Activated CD8-positive, alpha-beta T cell treated with anti-CD3 and anti-CD28 coated beads for 36 hours (primary cell): ENCODE measurements around the gene PLCL1. TPM values are rescaled to one million over a fixed set of nuclear protein-coding genes. Genes with fewer than 3 reads are reported as not detected.

Experiments used
- ATAC-seq: fragments of 200-7000 bp; cut with Tn5 transposase; one replicate; pipeline ENCODE4 v1.10.0; 2021; ENCODE audit warnings: mild to moderate bottlenecking, moderate library complexity
- CTCF ChIA-PET: fragments of 350-600 bp; sonication (Branson Sonifier 250); formaldehyde crosslinking; loops from one replicate; lab custom pipeline; 2021; ENCODE audit warnings: antibody characterized with exemption; lab: Charles Lee
- POLR2A ChIA-PET: fragments of 350-600 bp; sonication (Branson Sonifier 250); formaldehyde crosslinking; loops from one replicate; lab custom pipeline; 2021; ENCODE audit warnings: antibody characterized with exemption; lab: Charles Lee
- DNase-seq: peaks from one replicate; pipeline ENCODE4 v3.0.0-alpha.2; 2020
- H3K27ac Mint-ChIP-seq: one replicate; pipeline ENCODE4 v1.8.0; 2021; ENCODE audit warnings: mild to moderate bottlenecking, mixed read lengths
- H3K27me3 Mint-ChIP-seq: one replicate; pipeline ENCODE4 v1.8.0; 2021; ENCODE audit warnings: mixed read lengths
- H3K36me3 Mint-ChIP-seq: one replicate; pipeline ENCODE4 v1.8.0; 2021; ENCODE audit warnings: low read depth, mixed read lengths
- H3K4me1 Mint-ChIP-seq: one replicate; pipeline ENCODE4 v1.8.0; 2021; ENCODE audit warnings: low read depth, mixed read lengths
- H3K4me3 Mint-ChIP-seq: one replicate; pipeline ENCODE4 v1.8.0; 2021; ENCODE audit warnings: mild to moderate bottlenecking, moderate library complexity, mixed read lengths
- H3K9me3 Mint-ChIP-seq: one replicate; pipeline ENCODE4 v1.8.0; 2021; ENCODE audit warnings: mixed read lengths
- CTCF ChIP-seq: fragments of 200-600 bp; IDR thresholded peaks from one replicate; pipeline ENCODE4 v1.8.0; 2022; ENCODE audit warnings: antibody characterized with exemption, mild to moderate bottlenecking
- intact Hi-C: fragments of 100-400 bp; cut with micrococcal nuclease; formaldehyde crosslinking; loops from one replicate; pipeline ENCODE4 v1.10.0; 2022
- total RNA-seq, 2 experiments: library from RNA; stranded (reverse); gene quantifications; one replicate each; pipeline ENCODE4 v1.2.3, GENCODE V29; 2021

PLCL1 gene
- total RNA-seq, 2 experiments from 2014 or later = 0.68 to 0.69 TPM

- peak; percentile 58 for TF ChIP-seq CTCF
- Mint-ChIP-seq H3K9me3 (no peaks in the 10 kb centered on the region), H3K27ac (no peak overlapping the region), H3K4me1 (peaks cover 20% of the 10 kb centered on the region), H3K36me3 (peaks cover 2% of the 10 kb centered on the region), H3K27me3 (no peaks in the 10 kb centered on the region), H3K4me3 (no peak overlapping the region)
- DNase-seq (no peak), ATAC-seq (peak; percentile 81)
- POLR2A ChIA-PET = no interaction called here
- intact Hi-C loops = no loop called here
- CTCF ChIA-PET = interaction anchor here (0.6 to 3.5 kb wide), 14 partner anchors 9 to 314 kb away, joined by 3 to 17 read pairs (median 4); no protein-coding TSS in a partner anchor
These were observed 8.8 kb downstream of the PLCL1 start for GRCh38 chr2:197813093-197813787.

- no peak for TF ChIP-seq CTCF
- DNase-seq (no peak), ATAC-seq (no peak)
- CTCF ChIA-PET = interaction anchor here (1.1 to 3.5 kb wide), 4 partner anchors 10 to 313 kb away, joined by 3 to 17 read pairs (median 11); no protein-coding TSS in a partner anchor
- Mint-ChIP-seq H3K9me3 (no peaks in the 10 kb centered on the region), H3K4me1 (peaks cover 10% of the 10 kb centered on the region), H3K36me3 (peaks cover 2% of the 10 kb centered on the region), H3K27ac (no peak overlapping the region), H3K27me3 (no peaks in the 10 kb centered on the region), H3K4me3 (no peak overlapping the region)
- intact Hi-C loops = no loop called here
- POLR2A ChIA-PET = no interaction called here
These were observed 10.1 kb downstream of the PLCL1 start for GRCh38 chr2:197814526-197814925.

GRCh38 chr2:197821550-197822289, 17.3 kb downstream of the PLCL1 start:
- Mint-ChIP-seq H3K4me1 (peaks cover 8% of the 10 kb centered on the region), H3K4me3 (no peak overlapping the region), H3K27me3 (no peaks in the 10 kb centered on the region), H3K36me3 (no peaks in the 10 kb centered on the region), H3K27ac (no peak overlapping the region), H3K9me3 (no peaks in the 10 kb centered on the region)
- CTCF ChIA-PET = interaction anchor here (1.3 to 1.4 kb wide), 2 partner anchors 8 to 14 kb away, joined by 3 to 4 read pairs; no protein-coding TSS in a partner anchor
- ATAC-seq (no peak), DNase-seq (no peak)
- TF ChIP-seq CTCF = no peak
- intact Hi-C loops = no loop called here
- POLR2A ChIA-PET = interaction anchor here (0.7 kb wide), 1 partner anchor 36 kb away, joined by 3 read pairs; no protein-coding TSS in a partner anchor

- no peak for TF ChIP-seq CTCF
- intact Hi-C loops = no loop called here
- DNase-seq (no peak), ATAC-seq (no peak)
- Mint-ChIP-seq H3K27ac (no peak overlapping the region), H3K4me3 (no peak overlapping the region), H3K36me3 (no peaks in the 10 kb centered on the region), H3K4me1 (peaks cover 8% of the 10 kb centered on the region), H3K27me3 (no peaks in the 10 kb centered on the region), H3K9me3 (no peaks in the 10 kb centered on the region)
- CTCF ChIA-PET = interaction anchor here (1.4 kb wide), 1 partner anchor 9 kb away, joined by 4 read pairs; no protein-coding TSS in a partner anchor
- POLR2A ChIA-PET = no interaction called here
These were observed 17.9 kb downstream of the PLCL1 start for GRCh38 chr2:197822333-197822732.

GRCh38 chr2:197827618-197828017, 23.2 kb downstream of the PLCL1 start:
- intact Hi-C loops = no loop called here
- peaks cover 6% of the 10 kb centered on the region for H3K9me3 Mint-ChIP-seq
- POLR2A ChIA-PET = no interaction called here

More at GRCh38 chr2:197827618-197828017, 23.2 kb downstream of the PLCL1 start:
- DNase-seq = no peak
- no peak for ATAC-seq
- H3K4me3 Mint-ChIP-seq = no peak overlapping the region
- peaks cover 2% of the 10 kb centered on the region for H3K36me3 Mint-ChIP-seq
- H3K27me3 Mint-ChIP-seq = no peaks in the 10 kb centered on the region
- CTCF ChIA-PET = no interaction called here
- H3K27ac Mint-ChIP-seq = no peak overlapping the region
- H3K4me1 Mint-ChIP-seq = no peaks in the 10 kb centered on the region
- no peak for TF ChIP-seq CTCF
